ENCODE results near the gene APOD. TPM values are rescaled to one million over a fixed set of nuclear protein-coding genes. Genes with fewer than 3 reads are reported as not detected.

Gene APOD
- total RNA-seq, 1 experiment from 2014 or later, result not detected

DNA sequence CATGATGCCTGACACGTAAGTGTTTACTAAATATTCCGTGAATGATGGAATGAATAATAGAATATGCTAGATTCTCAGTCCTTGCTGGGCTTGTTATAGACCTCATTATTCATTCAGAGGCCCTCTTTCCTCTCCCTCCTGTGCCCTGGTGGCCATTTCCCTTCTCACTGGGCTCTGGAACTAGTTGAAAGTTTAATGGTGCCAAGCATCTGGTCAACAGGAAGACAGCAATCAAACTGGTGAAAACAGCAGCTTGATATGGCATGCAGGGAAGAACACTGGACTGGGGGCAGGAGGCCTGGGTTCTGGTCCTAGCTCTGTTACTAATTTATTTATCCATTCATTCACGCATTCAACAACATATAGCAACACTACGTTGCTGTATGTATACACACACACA lies 3.7 kb upstream of the APOD start:
- DNase-seq (ENCODE audit: low read depth, low spot score) (no peak), ATAC-seq (no peak)
- no peaks in the 10 kb centered on the region for H3K9me3 ChIP-seq (ENCODE audit: control insufficient read depth, insufficient read depth, low read depth, low read length)
- no peaks in the 10 kb centered on the region for H3K27me3 ChIP-seq (ENCODE audit: control insufficient read depth, insufficient read depth, low read length)
- no peaks in the 10 kb centered on the region for H3K4me1 ChIP-seq (ENCODE audit: control insufficient read depth, insufficient read depth, low read length)
- ChIA-PET POLR2A (no interaction called here), CTCF (no interaction called here)
- H3K4me3 ChIP-seq (ENCODE audit: low read depth in 2 of 2, low read length in 2 of 2), result no peak overlapping the region
- no TSS peak for BruUV-seq (replicated peaks)
- H3K36me3 ChIP-seq (ENCODE audit: control insufficient read depth, insufficient read depth, low read length), result no peaks in the 10 kb centered on the region
- intact Hi-C loops (cut with micrococcal nuclease; ENCODE audit: unreplicated experiment), result no loop called here
- in situ Hi-C loops (cut with HindIII; ENCODE audit: low pct_unique_long_range_greater_than_20kb, low sequenced_read_pairs), result no loop called here
- no peak overlapping the region for H3K27ac ChIP-seq (ENCODE audit: low read length)
- TF ChIP-seq, protein P1, sequence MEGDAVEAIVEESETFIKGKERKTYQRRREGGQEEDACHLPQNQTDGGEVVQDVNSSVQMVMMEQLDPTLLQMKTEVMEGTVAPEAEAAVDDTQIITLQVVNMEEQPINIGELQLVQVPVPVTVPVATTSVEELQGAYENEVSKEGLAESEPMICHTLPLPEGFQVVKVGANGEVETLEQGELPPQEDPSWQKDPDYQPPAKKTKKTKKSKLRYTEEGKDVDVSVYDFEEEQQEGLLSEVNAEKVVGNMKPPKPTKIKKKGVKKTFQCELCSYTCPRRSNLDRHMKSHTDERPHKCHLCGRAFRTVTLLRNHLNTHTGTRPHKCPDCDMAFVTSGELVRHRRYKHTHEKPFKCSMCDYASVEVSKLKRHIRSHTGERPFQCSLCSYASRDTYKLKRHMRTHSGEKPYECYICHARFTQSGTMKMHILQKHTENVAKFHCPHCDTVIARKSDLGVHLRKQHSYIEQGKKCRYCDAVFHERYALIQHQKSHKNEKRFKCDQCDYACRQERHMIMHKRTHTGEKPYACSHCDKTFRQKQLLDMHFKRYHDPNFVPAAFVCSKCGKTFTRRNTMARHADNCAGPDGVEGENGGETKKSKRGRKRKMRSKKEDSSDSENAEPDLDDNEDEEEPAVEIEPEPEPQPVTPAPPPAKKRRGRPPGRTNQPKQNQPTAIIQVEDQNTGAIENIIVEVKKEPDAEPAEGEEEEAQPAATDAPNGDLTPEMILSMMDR (IDR thresholded peaks at IDR 0.05), result no peak
- TF ChIP-seq TCF7L2 (IDR thresholded peaks at IDR 0.05; ENCODE audit: low read depth, low read length) (no peak), SIN3A (IDR thresholded peaks at IDR 0.05; ENCODE audit: borderline replicate concordance, insufficient read depth, low read depth, low read length) (no peak), POLR2AphosphoS5 (IDR thresholded peaks at IDR 0.05; ENCODE audit: low read depth, low read length) (no peak)
- TF ChIP-seq, protein P2, sequence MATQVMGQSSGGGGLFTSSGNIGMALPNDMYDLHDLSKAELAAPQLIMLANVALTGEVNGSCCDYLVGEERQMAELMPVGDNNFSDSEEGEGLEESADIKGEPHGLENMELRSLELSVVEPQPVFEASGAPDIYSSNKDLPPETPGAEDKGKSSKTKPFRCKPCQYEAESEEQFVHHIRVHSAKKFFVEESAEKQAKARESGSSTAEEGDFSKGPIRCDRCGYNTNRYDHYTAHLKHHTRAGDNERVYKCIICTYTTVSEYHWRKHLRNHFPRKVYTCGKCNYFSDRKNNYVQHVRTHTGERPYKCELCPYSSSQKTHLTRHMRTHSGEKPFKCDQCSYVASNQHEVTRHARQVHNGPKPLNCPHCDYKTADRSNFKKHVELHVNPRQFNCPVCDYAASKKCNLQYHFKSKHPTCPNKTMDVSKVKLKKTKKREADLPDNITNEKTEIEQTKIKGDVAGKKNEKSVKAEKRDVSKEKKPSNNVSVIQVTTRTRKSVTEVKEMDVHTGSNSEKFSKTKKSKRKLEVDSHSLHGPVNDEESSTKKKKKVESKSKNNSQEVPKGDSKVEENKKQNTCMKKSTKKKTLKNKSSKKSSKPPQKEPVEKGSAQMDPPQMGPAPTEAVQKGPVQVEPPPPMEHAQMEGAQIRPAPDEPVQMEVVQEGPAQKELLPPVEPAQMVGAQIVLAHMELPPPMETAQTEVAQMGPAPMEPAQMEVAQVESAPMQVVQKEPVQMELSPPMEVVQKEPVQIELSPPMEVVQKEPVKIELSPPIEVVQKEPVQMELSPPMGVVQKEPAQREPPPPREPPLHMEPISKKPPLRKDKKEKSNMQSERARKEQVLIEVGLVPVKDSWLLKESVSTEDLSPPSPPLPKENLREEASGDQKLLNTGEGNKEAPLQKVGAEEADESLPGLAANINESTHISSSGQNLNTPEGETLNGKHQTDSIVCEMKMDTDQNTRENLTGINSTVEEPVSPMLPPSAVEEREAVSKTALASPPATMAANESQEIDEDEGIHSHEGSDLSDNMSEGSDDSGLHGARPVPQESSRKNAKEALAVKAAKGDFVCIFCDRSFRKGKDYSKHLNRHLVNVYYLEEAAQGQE (IDR thresholded peaks at IDR 0.05; ENCODE audit: insufficient read depth in 1 of 2, low read depth in 2 of 2, low read length in 1 of 2), result no peak

DNA sequence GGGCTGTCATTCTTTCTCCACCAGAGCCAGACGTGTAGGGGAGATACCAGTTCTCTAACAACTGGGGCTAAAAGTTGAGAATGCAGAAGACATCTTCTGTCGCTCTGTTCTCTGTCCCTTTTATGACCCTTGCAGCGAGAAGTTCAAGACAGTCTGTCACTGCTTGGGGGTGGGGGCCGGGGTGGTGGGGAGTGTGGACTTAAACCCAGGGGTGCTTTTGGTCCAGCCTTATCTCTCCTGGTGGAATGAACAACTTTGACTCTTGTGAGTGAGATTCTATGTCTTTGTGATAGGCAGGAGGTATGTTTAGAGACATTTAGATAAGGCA lies 767 bp upstream of the APOD start:
- H3K4me3 ChIP-seq (ENCODE audit: low read depth in 2 of 2, low read length in 2 of 2), result no peak overlapping the region
- intact Hi-C loops (cut with micrococcal nuclease; ENCODE audit: unreplicated experiment), result no loop called here
- POLR2A ChIA-PET, result interaction anchor here (0.6 kb wide), 1 partner anchor 12 kb away, joined by 3 read pairs; no protein-coding TSS in a partner anchor

More for the DNA sequence above, 767 bp upstream of the APOD start:
- Histone ChIP-seq H3K27me3 (ENCODE audit: control insufficient read depth, insufficient read depth, low read length) (no peaks in the 10 kb centered on the region), H3K9me3 (ENCODE audit: control insufficient read depth, insufficient read depth, low read depth, low read length) (no peaks in the 10 kb centered on the region), H3K36me3 (ENCODE audit: control insufficient read depth, insufficient read depth, low read length) (no peaks in the 10 kb centered on the region), H3K4me1 (ENCODE audit: control insufficient read depth, insufficient read depth, low read length) (no peaks in the 10 kb centered on the region), H3K27ac (ENCODE audit: low read length) (no peak overlapping the region)
- in situ Hi-C loops (cut with HindIII; ENCODE audit: low pct_unique_long_range_greater_than_20kb, low sequenced_read_pairs), result no loop called here
- no TSS peak for BruUV-seq (replicated peaks)
- TF ChIP-seq, protein P1 (IDR thresholded peaks at IDR 0.05), result no peak
- TF ChIP-seq POLR2AphosphoS5 (IDR thresholded peaks at IDR 0.05; ENCODE audit: low read depth, low read length) (no peak), SIN3A (IDR thresholded peaks at IDR 0.05; ENCODE audit: borderline replicate concordance, insufficient read depth, low read depth, low read length) (no peak), TCF7L2 (IDR thresholded peaks at IDR 0.05; ENCODE audit: low read depth, low read length) (no peak)
- TF ChIP-seq, protein P2 (IDR thresholded peaks at IDR 0.05; ENCODE audit: insufficient read depth in 1 of 2, low read depth in 2 of 2, low read length in 1 of 2), result no peak
- DNase-seq (ENCODE audit: low read depth, low spot score), result no peak
- CTCF ChIA-PET, result interaction anchor here (0.7 kb wide), 2 partner anchors 17 to 184 kb away, joined by 4 read pairs; no protein-coding TSS in a partner anchor
- no peak for ATAC-seq

All from Panc1 (cell line).